Parathyroid adenoma (tissue), 2 donors: ENCODE measurements around the gene G2E3.

ENCODE experiments used
- H2AFZ ChIP-seq: fragments of 300-600 bp; sonication (generic); one replicate; pipeline ENCODE4 v1.7.0; 2017; ENCODE audit warnings: antibody characterized with exemption, mild to moderate bottlenecking
- H3K27ac ChIP-seq: fragments of 300-600 bp; sonication (generic); one replicate; pipeline ENCODE4 v1.7.0; 2017
- H3K27me3 ChIP-seq: fragments of 300-600 bp; sonication (generic); one replicate; pipeline ENCODE4 v1.7.0; 2017; ENCODE audit warnings: low read length; ENCODE audit not compliant: control insufficient read depth, insufficient read depth
- H3K36me3 ChIP-seq: fragments of 300-600 bp; sonication (generic); one replicate; pipeline ENCODE4 v1.7.0; 2017; ENCODE audit warnings: low read length; ENCODE audit not compliant: control insufficient read depth, insufficient read depth
- H3K4me1 ChIP-seq: fragments of 300-600 bp; sonication (generic); one replicate; pipeline ENCODE4 v1.7.0; 2017; ENCODE audit warnings: control low read depth
- H3K4me2 ChIP-seq: fragments of 300-600 bp; sonication (generic); one replicate; pipeline ENCODE4 v1.7.0; 2017; ENCODE audit warnings: low read length
- H3K4me3 ChIP-seq: fragments of 300-600 bp; sonication (generic); one replicate; pipeline ENCODE4 v1.7.0; 2017; ENCODE audit warnings: low read depth, low read length
- H3K79me2 ChIP-seq: fragments of 300-600 bp; sonication (generic); one replicate; pipeline ENCODE4 v1.7.0; 2017; ENCODE audit warnings: control low read depth
- H3K9ac ChIP-seq: fragments of 300-600 bp; sonication (generic); one replicate; pipeline ENCODE4 v1.7.0; 2017; ENCODE audit warnings: mild to moderate bottlenecking
- H3K9me3 ChIP-seq: fragments of 300-600 bp; sonication (generic); one replicate; pipeline ENCODE4 v1.7.0; 2017; ENCODE audit warnings: low read length; ENCODE audit not compliant: control insufficient read depth
- CTCF ChIP-seq: fragments of 300-600 bp; sonication (generic); IDR thresholded peaks from one replicate; pipeline ENCODE4 v1.7.0; 2017; ENCODE audit warnings: antibody characterized with exemption, mild to moderate bottlenecking
- donor health status: primary hyperparathyroidism.

The G2E3 gene

DNA sequence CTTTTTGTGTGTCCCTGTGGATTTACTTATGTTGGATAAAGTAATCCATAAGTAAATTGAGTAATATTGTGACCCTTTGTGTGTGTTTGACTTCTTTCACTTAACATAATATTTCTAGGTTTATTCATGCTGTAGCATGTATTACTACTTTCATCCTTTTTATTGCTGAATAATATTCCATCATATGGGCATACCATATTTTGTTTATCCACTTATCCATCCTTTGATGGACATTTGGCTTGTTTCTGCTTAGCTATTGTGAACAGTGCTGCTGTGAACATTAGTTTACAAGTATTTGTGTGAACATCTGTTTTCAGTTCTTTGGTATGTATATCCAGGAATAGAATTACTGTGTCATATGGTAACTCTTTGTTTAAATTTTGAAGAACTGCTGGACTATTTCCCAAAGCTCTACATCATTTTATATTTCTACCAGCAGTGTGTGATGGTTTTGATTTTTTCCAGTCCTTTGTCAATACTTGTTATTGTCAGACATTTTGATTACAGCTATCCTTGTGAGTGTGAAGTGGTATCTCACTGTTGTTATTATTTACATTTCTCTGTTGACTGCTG lies 25.2 kb downstream of the G2E3 start:
- Histone ChIP-seq H3K4me3 (no peak overlapping the region), H3K79me2 (peaks cover 5% of the 10 kb centered on the region), H3K4me1 (peaks cover 3% of the 10 kb centered on the region), H3K9ac (no peak overlapping the region), H2AFZ (no peak overlapping the region), H3K27ac (no peak overlapping the region), H3K27me3 (no peaks in the 10 kb centered on the region), H3K9me3 (no peaks in the 10 kb centered on the region), H3K36me3 (no peaks in the 10 kb centered on the region), H3K4me2 (no peak overlapping the region)
- TF ChIP-seq CTCF: no peak

DNA sequence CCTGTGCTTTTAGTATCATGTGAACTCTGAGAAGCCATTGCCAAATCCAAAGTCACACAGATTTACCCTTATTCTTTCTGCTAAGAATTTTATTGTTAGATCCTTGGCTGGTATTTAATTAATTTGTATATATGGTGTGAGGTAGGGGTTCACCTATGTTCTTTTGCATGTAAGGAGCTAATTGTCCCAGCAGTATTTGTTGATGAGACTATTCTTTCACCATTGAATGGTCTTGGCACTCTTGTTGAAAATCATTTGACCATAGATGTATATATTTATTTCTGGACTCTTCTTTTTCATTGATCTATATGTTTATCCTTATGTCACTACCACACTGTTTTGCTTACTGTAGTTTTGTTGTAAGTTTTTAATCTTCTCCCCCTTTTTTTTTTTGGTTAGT lies 26.2 kb downstream of the G2E3 start:
- H3K36me3 ChIP-seq: no peaks in the 10 kb centered on the region
- peaks cover 3% of the 10 kb centered on the region for H3K4me1 ChIP-seq
- no peak for TF ChIP-seq CTCF
- no peak overlapping the region for H3K4me3 ChIP-seq
- H3K4me2 ChIP-seq: no peak overlapping the region
- peaks cover 5% of the 10 kb centered on the region for H3K79me2 ChIP-seq
- no peak overlapping the region for H2AFZ ChIP-seq
- H3K27me3 ChIP-seq: no peaks in the 10 kb centered on the region
- H3K9ac ChIP-seq: no peak overlapping the region
- no peak overlapping the region for H3K27ac ChIP-seq
- H3K9me3 ChIP-seq: no peaks in the 10 kb centered on the region

DNA sequence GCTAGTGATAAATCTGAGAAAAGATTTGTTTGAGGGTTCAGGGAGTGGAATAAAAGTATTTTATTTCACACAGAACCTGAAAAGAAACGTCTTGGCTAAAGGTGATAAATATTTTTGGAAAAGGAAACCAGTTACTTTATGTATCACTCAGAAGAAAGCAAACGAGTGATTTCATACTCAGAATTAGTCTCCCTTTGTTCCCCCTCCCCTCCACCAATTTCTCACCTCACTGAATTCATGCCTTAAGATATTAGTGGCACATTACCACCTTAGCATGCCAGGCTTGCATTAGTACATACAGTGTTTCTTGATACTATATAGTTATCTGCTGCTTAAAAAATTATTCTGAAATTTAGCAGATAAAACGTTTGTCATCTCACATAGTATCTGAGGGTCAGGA lies 28.2 kb downstream of the G2E3 start:
- no peak overlapping the region for H3K4me3 ChIP-seq
- peaks cover 3% of the 10 kb centered on the region for H3K4me1 ChIP-seq
- no peak overlapping the region for H2AFZ ChIP-seq
- no peak overlapping the region for H3K4me2 ChIP-seq
- H3K9me3 ChIP-seq: no peaks in the 10 kb centered on the region
- no peaks in the 10 kb centered on the region for H3K27me3 ChIP-seq
- no peak for TF ChIP-seq CTCF
- H3K27ac ChIP-seq: no peak overlapping the region
- no peak overlapping the region for H3K9ac ChIP-seq
- H3K36me3 ChIP-seq: no peaks in the 10 kb centered on the region
- H3K79me2 ChIP-seq: peaks cover 5% of the 10 kb centered on the region

DNA sequence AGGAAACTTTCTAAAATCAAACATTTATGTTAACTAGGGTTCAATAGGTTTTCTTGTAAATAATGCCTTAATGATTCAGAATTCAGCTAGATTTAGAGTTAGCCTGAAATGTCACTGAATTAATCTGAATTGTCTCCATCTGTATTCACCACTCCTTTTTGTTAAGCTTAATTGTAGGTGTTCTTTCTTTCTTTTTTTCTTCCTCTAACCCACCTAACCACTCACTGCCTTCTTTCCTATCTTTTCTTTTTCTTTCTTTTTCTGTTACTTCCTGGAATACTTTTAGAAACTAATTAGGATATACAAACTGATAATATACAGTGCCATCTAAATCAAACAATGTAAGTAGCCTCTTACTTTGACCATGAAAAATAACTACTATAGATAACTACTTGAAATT lies 29.9 kb downstream of the G2E3 start:
- H2AFZ ChIP-seq: no peak overlapping the region
- no peak overlapping the region for H3K9ac ChIP-seq
- H3K4me2 ChIP-seq: no peak overlapping the region
- no peak for TF ChIP-seq CTCF
- no peaks in the 10 kb centered on the region for H3K27me3 ChIP-seq
- H3K9me3 ChIP-seq: no peaks in the 10 kb centered on the region
- H3K4me1 ChIP-seq: peaks cover 3% of the 10 kb centered on the region
- H3K4me3 ChIP-seq: no peak overlapping the region
- H3K36me3 ChIP-seq: no peaks in the 10 kb centered on the region
- no peak overlapping the region for H3K27ac ChIP-seq
- H3K79me2 ChIP-seq: peaks cover 3% of the 10 kb centered on the region

DNA sequence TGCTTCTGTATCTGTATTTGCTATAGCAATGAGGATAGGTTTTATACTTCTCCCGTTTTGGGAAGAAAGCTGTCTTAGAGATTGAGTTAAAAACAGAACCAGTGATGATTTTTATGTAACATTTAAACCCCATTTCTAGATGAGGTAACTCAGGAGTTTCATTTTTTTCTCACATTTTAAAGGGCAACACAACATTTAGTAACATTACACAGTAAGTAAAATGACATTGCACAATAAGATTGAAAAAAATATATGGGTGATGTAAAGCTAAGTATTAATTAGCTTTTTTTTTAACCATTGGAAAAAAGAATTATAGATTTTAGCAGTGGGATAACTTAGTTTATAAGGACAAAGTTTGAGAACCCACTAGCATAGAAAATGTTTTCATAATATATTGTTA lies 38.0 kb downstream of the G2E3 start:
- H3K9me3 ChIP-seq: no peaks in the 10 kb centered on the region
- H3K4me2 ChIP-seq: no peak overlapping the region
- no peaks in the 10 kb centered on the region for H3K36me3 ChIP-seq
- H3K4me1 ChIP-seq: no peaks in the 10 kb centered on the region
- no peak overlapping the region for H3K4me3 ChIP-seq
- H3K27ac ChIP-seq: no peak overlapping the region
- H3K79me2 ChIP-seq: no peaks in the 10 kb centered on the region
- no peaks in the 10 kb centered on the region for H3K27me3 ChIP-seq
- H2AFZ ChIP-seq: no peak overlapping the region
- TF ChIP-seq CTCF: no peak
- H3K9ac ChIP-seq: no peak overlapping the region
